H9 (cell line): ENCODE results near the gene CYP4F2. TPM values are rescaled to one million over a fixed set of nuclear protein-coding genes. Genes with fewer than 3 reads are reported as not detected.

Experiments used
- DNase-seq: peaks from one replicate; pipeline ENCODE4 v3.0.0-alpha.2; 2017
- H2AFZ ChIP-seq: one replicate; pipeline ENCODE4 v1.6.1; 2013; ENCODE audit warnings: mild to moderate bottlenecking, low read length, control low read depth, moderate library complexity
- H2AK5ac ChIP-seq: 2 replicates; pipeline ENCODE4 v1.6.1; 2013; ENCODE audit warnings: low read length, control low read depth, mixed read lengths; ENCODE audit not compliant: insufficient read length
- H2BK120ac ChIP-seq: one replicate; pipeline ENCODE4 v1.6.1; 2013; ENCODE audit warnings: low read depth, mild to moderate bottlenecking, low read length, control low read depth, inconsistent platforms; ENCODE audit not compliant: poor library complexity, severe bottlenecking
- H2BK12ac ChIP-seq: 2 replicates; pipeline ENCODE4 v1.6.1; 2013; ENCODE audit warnings: low read length, control low read depth, mixed read lengths, low read depth; ENCODE audit not compliant: insufficient read length
- H2BK15ac ChIP-seq: 2 replicates; pipeline ENCODE4 v1.6.1; 2013; ENCODE audit warnings: low read depth, low read length, control low read depth
- H2BK20ac ChIP-seq: one replicate; pipeline ENCODE4 v1.6.1; 2013; ENCODE audit warnings: low read depth, mild to moderate bottlenecking, low read length, control low read depth, inconsistent platforms; ENCODE audit not compliant: poor library complexity, severe bottlenecking
- H2BK5ac ChIP-seq: 2 replicates; pipeline ENCODE4 v1.6.1; 2013; ENCODE audit warnings: low read length, control low read depth, mixed read lengths; ENCODE audit not compliant: insufficient read length
- H3K14ac ChIP-seq: 2 replicates; pipeline ENCODE4 v1.6.1; 2013; ENCODE audit warnings: low read length, control low read depth; ENCODE audit not compliant: insufficient read depth
- H3K18ac ChIP-seq: 2 replicates; pipeline ENCODE4 v1.6.1; 2013; ENCODE audit warnings: low read depth, mild to moderate bottlenecking, mixed read lengths, low read length, control low read depth; ENCODE audit not compliant: insufficient read length
- H3K23ac ChIP-seq: 2 replicates; pipeline ENCODE4 v1.6.1; 2013; ENCODE audit warnings: low read length, control low read depth, mixed read lengths, low read depth; ENCODE audit not compliant: insufficient read length
- H3K23me2 ChIP-seq: 2 replicates; pipeline ENCODE4 v1.6.1; 2013; ENCODE audit warnings: low read depth, mild to moderate bottlenecking, mixed read lengths, low read length, control low read depth; ENCODE audit not compliant: insufficient read length, poor library complexity, severe bottlenecking
- H3K27ac ChIP-seq: 2 replicates; pipeline ENCODE4 v1.5.1; 2013; ENCODE audit warnings: low read length, control low read depth, mixed read lengths, low read depth; ENCODE audit not compliant: insufficient read length
- H3K27me3 ChIP-seq: 2 replicates; pipeline ENCODE4 v1.6.1; 2013; ENCODE audit warnings: low read length, control low read depth, inconsistent platforms; ENCODE audit not compliant: insufficient read depth
- H3K4ac ChIP-seq: 2 replicates; pipeline ENCODE4 v1.6.1; 2013; ENCODE audit warnings: low read depth, mild to moderate bottlenecking, control low read depth, inconsistent platforms, low read length, moderate library complexity
- H3K4me1 ChIP-seq: 2 replicates; pipeline ENCODE4 v1.6.1; 2013; ENCODE audit warnings: low read length, control low read depth, inconsistent platforms; ENCODE audit not compliant: insufficient read depth
- H3K4me2 ChIP-seq: 2 replicates; pipeline ENCODE4 v1.6.1; 2013; ENCODE audit warnings: low read length, control low read depth, mixed read lengths; ENCODE audit not compliant: insufficient read length, insufficient read depth
- H3K56ac ChIP-seq: 2 replicates; pipeline ENCODE4 v1.6.1; 2013; ENCODE audit warnings: low read depth, mild to moderate bottlenecking, mixed read lengths, low read length, control low read depth; ENCODE audit not compliant: insufficient read length
- H3K79me1 ChIP-seq: 2 replicates; pipeline ENCODE4 v1.6.1; 2013; ENCODE audit warnings: low read depth, mild to moderate bottlenecking, moderate library complexity, low read length, control low read depth, inconsistent platforms; ENCODE audit not compliant: insufficient read depth, poor library complexity, severe bottlenecking
- H3K79me2 ChIP-seq: 2 replicates; pipeline ENCODE4 v1.6.1; 2013; ENCODE audit warnings: low read length, control low read depth, inconsistent platforms; ENCODE audit not compliant: insufficient read depth
- H3K9ac ChIP-seq: 2 replicates; pipeline ENCODE4 v1.6.1; 2013; ENCODE audit warnings: low read length, control low read depth, mixed read lengths; ENCODE audit not compliant: insufficient read length; ENCODE audit errors: extremely low read depth
- H3K9me3 ChIP-seq: one replicate; pipeline ENCODE4 v1.6.1; 2013; ENCODE audit warnings: low read depth, low read length, inconsistent platforms; ENCODE audit not compliant: control insufficient read depth
- H3T11ph ChIP-seq: one replicate; pipeline ENCODE4 v1.6.1; 2013; ENCODE audit warnings: mild to moderate bottlenecking, low read length, control low read depth, inconsistent platforms
- H4K20me1 ChIP-seq: one replicate; pipeline ENCODE4 v1.6.1; 2013; ENCODE audit not compliant: control insufficient read depth, insufficient read length, insufficient read depth
- H4K5ac ChIP-seq: 2 replicates; pipeline ENCODE4 v1.6.1; 2013; ENCODE audit warnings: low read depth, mild to moderate bottlenecking, mixed read lengths, low read length, control low read depth; ENCODE audit not compliant: insufficient read length
- H4K8ac ChIP-seq: replicated peaks from 2 replicates; pipeline ENCODE4 v1.6.1; 2013; ENCODE audit warnings: low read length, control low read depth, mixed read lengths, low read depth; ENCODE audit not compliant: insufficient read length
- H4K91ac ChIP-seq: 2 replicates; pipeline ENCODE4 v1.6.1; 2013; ENCODE audit warnings: low read depth, mild to moderate bottlenecking, moderate library complexity, mixed read lengths, low read length, control low read depth; ENCODE audit not compliant: insufficient read length
- H3K27ac Mint-ChIP-seq, 3 experiments: 2 replicates in 2 of 3; 3 replicates in 1 of 3; pipeline ENCODE4 v1.8.0; 2020 to 2021; ENCODE audit warnings: mixed read lengths in 3 of 3, mild to moderate bottlenecking in 1 of 3, moderate library complexity in 1 of 3
- H3K27me3 Mint-ChIP-seq: 2 replicates; pipeline ENCODE4 v1.8.0; 2021; ENCODE audit warnings: low read depth, mild to moderate bottlenecking, moderate library complexity, mixed read lengths
- H3K36me3 Mint-ChIP-seq, 3 experiments: 2 replicates in 2 of 3; 3 replicates in 1 of 3; pipeline ENCODE4 v1.8.0; 2020 to 2021; ENCODE audit warnings: low read depth in 3 of 3, mixed read lengths in 3 of 3; ENCODE audit not compliant: insufficient read depth in 1 of 3
- H3K4me1 Mint-ChIP-seq, 2 experiments: 2 replicates each; pipeline ENCODE4 v1.8.0; 2020; ENCODE audit warnings: mixed read lengths in 2 of 2
- H3K4me3 Mint-ChIP-seq, 2 experiments: 2 replicates in 1 of 2; 3 replicates in 1 of 2; pipeline ENCODE4 v1.8.0; 2020 to 2021; ENCODE audit warnings: mild to moderate bottlenecking in 2 of 2, mixed read lengths in 2 of 2, moderate library complexity in 1 of 2
- H3K9me3 Mint-ChIP-seq, 2 experiments: 2 replicates in 1 of 2; 3 replicates in 1 of 2; pipeline ENCODE4 v1.8.0; 2020; ENCODE audit warnings: mild to moderate bottlenecking in 2 of 2, mixed read lengths in 2 of 2, moderate library complexity in 1 of 2
- WGBS: extraction: QIAGEN DNeasy Blood & Tissue Kit; methylation state at CpG from one replicate; pipeline ENCODE4 v1.1.7; 2013; ENCODE audit warnings: missing lambda C conversion rate, low lambda C conversion rate, mixed read lengths; ENCODE audit not compliant: insufficient read length; ENCODE audit errors: extremely low coverage; 5-methylcytosine and 5-hydroxymethylcytosine counted together
- total RNA-seq: library from RNA; stranded (reverse); gene quantifications from 2 replicates; pipeline ENCODE4 v1.2.1, GENCODE V29; 2021
- TF ChIP-seq, protein P1 (sequence below): fragments of 200-600 bp; sonication (generic); conservative IDR thresholded peaks from 3 replicates; pipeline ENCODE4 v1.8.0; 2021; ENCODE audit warnings: antibody characterized with exemption, mild to moderate bottlenecking

Gene CYP4F2
- total RNA-seq, 1 experiment from 2014 or later = not detected

DNA sequence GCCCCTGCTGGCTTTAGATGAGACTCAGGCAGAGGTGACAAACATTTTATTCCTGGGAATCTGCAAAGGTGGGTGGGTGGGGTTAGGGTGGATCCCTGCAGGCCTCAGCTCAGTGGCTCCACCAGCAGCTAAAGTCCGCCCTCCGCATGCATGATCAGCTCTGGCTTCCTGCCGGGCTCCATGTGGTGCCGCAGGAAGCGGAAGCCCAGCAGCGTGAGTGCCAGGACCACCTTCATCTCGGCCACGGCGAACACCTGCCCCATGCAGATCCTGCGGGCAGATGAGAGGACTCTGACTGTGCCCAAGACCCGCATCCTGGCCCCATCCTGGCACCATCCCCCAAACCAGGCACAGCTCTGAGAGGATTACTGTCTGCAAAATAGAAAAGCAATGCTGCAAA, 26.3 kb downstream of the CYP4F2 start:
- H3K18ac ChIP-seq = no peak overlapping the region
- TF ChIP-seq, protein P1, sequence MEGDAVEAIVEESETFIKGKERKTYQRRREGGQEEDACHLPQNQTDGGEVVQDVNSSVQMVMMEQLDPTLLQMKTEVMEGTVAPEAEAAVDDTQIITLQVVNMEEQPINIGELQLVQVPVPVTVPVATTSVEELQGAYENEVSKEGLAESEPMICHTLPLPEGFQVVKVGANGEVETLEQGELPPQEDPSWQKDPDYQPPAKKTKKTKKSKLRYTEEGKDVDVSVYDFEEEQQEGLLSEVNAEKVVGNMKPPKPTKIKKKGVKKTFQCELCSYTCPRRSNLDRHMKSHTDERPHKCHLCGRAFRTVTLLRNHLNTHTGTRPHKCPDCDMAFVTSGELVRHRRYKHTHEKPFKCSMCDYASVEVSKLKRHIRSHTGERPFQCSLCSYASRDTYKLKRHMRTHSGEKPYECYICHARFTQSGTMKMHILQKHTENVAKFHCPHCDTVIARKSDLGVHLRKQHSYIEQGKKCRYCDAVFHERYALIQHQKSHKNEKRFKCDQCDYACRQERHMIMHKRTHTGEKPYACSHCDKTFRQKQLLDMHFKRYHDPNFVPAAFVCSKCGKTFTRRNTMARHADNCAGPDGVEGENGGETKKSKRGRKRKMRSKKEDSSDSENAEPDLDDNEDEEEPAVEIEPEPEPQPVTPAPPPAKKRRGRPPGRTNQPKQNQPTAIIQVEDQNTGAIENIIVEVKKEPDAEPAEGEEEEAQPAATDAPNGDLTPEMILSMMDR = no peak
- no peak overlapping the region for H3K4me2 ChIP-seq
- no peak overlapping the region for H4K5ac ChIP-seq
- Mint-ChIP-seq H3K9me3 (peaks cover 89 to 97% of the 10 kb centered on the region in 2 experiments), H3K27ac (no peak overlapping the region), H3K4me3 (no peak overlapping the region), H3K4me1 (no peaks in the 10 kb centered on the region), H3K27me3 (peaks cover 3% of the 10 kb centered on the region), H3K36me3 (peaks cover 4 to 33% (median 17%) of the 10 kb centered on the region in 3 experiments; a peak in 6 of 7 replicates)
- no peaks in the 10 kb centered on the region for H3K79me2 ChIP-seq
- no peaks in the 10 kb centered on the region for H4K20me1 ChIP-seq
- H3K27me3 ChIP-seq = no peaks in the 10 kb centered on the region
- WGBS = no CpG with 5 or more reads among the region's 11 CpGs
- H2BK5ac ChIP-seq = no peak overlapping the region
- H2BK120ac ChIP-seq = no peak overlapping the region
- H3K4me1 ChIP-seq = no peaks in the 10 kb centered on the region
- H3K23ac ChIP-seq = no peak overlapping the region
- H2AK5ac ChIP-seq = no peak overlapping the region
- no peak overlapping the region for H3T11ph ChIP-seq
- no peak overlapping the region for H3K14ac ChIP-seq
- H3K56ac ChIP-seq = no peak overlapping the region
- no peaks in the 10 kb centered on the region for H3K23me2 ChIP-seq
- H2BK15ac ChIP-seq = no peak overlapping the region
- H3K79me1 ChIP-seq = no peaks in the 10 kb centered on the region
- no peak overlapping the region for H3K9ac ChIP-seq
- H3K27ac ChIP-seq = no peak overlapping the region
- no peak overlapping the region for H2BK12ac ChIP-seq
- no peak overlapping the region for H2BK20ac ChIP-seq
- no peak overlapping the region for H4K91ac ChIP-seq
- no peak overlapping the region for H3K4ac ChIP-seq
- peaks cover 77% of the 10 kb centered on the region for H3K9me3 ChIP-seq
- DNase-seq = no peak
- no peak overlapping the region for H2AFZ ChIP-seq
- no peak overlapping the region for H4K8ac ChIP-seq
